SK-N-SH (cell line): ENCODE data around the gene ZNRF1. TPM values are rescaled to one million over a fixed set of nuclear protein-coding genes. Genes with fewer than 3 reads are reported as not detected.

Source experiments
- CTCF ChIA-PET: fragments of 300-600, 350-600 bp; formaldehyde crosslinking; extraction: SDS; loops from one replicate; lab custom pipeline; 2021; lab: Yijun Ruan, JAX
- POLR2A ChIA-PET: fragments of 350-600 bp; sonication (Branson Sonifier 250); formaldehyde crosslinking; extraction: SDS; loops from one replicate; lab custom pipeline; 2020; ENCODE audit warnings: antibody characterized with exemption, inconsistent platforms; lab: Yijun Ruan, JAX
- DNase-seq: peaks from one replicate; pipeline ENCODE4 v3.0.0; 2012
- H2AFZ ChIP-seq: fragments of 200-600 bp; sonication (generic); 2 replicates; pipeline ENCODE4 v1.8.1; 2016; ENCODE audit warnings: antibody characterized with exemption, mild to moderate bottlenecking, low read depth
- H3F3A ChIP-seq: fragments of 200-600 bp; sonication (generic); replicated peaks from 2 replicates; pipeline ENCODE3; 2016; ENCODE audit warnings: antibody characterized with exemption, mild to moderate bottlenecking; ENCODE audit not compliant: insufficient read depth
- H3K27ac ChIP-seq, 2 experiments: fragments of 200-500 bp in 1 of 2; fragments of 200-600 bp in 1 of 2; sonication (Bioruptor generic) in 1 of 2; sonication (generic), shearing (Covaris generic) in 1 of 2; 2 replicates each; pipeline versions ENCODE4 v1.5.1 to v1.6.1; 2014 to 2016; ENCODE audit warnings: low read depth in 2 of 2, inconsistent platforms in 1 of 2, low read length in 1 of 2, mild to moderate bottlenecking in 1 of 2, mixed read lengths in 1 of 2
- H3K27me3 ChIP-seq: fragments of 200-600 bp; sonication (generic), shearing (Covaris generic); 2 replicates; pipeline ENCODE4 v1.6.1; 2016; ENCODE audit warnings: mixed run types; ENCODE audit not compliant: insufficient read depth
- H3K36me3 ChIP-seq, 2 experiments: fragments of 200-500 bp in 1 of 2; fragments of 200-600 bp in 1 of 2; sonication (Bioruptor generic) in 1 of 2; sonication (generic) in 1 of 2; replicated peaks in 1 of 2; 2 replicates each; pipeline versions ENCODE3 to v1.5.1; 2014 to 2016; ENCODE audit warnings: low read length in 1 of 2, mild to moderate bottlenecking in 1 of 2; ENCODE audit not compliant: insufficient read depth in 2 of 2, control insufficient read depth in 1 of 2
- H3K4me1 ChIP-seq, 2 experiments: fragments of 200-500 bp in 1 of 2; fragments of 200-600 bp in 1 of 2; sonication (Bioruptor generic) in 1 of 2; sonication (generic), shearing (Covaris generic) in 1 of 2; 2 replicates each; pipeline versions ENCODE4 v1.5.1 to v1.6.1; 2014 to 2016; ENCODE audit warnings: low read depth in 1 of 2, low read length in 1 of 2, mixed run types in 1 of 2; ENCODE audit not compliant: insufficient read depth in 2 of 2, control insufficient read depth in 1 of 2
- H3K4me2 ChIP-seq: fragments of 200-600 bp; sonication (generic), shearing (Covaris generic); 2 replicates; pipeline ENCODE4 v1.6.1; 2017; ENCODE audit warnings: mixed run types
- H3K4me3 ChIP-seq, 2 experiments: fragments of 200-500 bp in 1 of 2; fragments of 200-600 bp in 1 of 2; sonication (Bioruptor generic) in 1 of 2; sonication (generic), shearing (Covaris generic) in 1 of 2; 2 replicates each; pipeline versions ENCODE4 v1.5.1 to v1.8.1; 2014 to 2016; ENCODE audit warnings: low read depth in 2 of 2, inconsistent platforms in 1 of 2, low read length in 1 of 2, mild to moderate bottlenecking in 1 of 2, mixed read lengths in 1 of 2, moderate library complexity in 1 of 2
- H3K79me2 ChIP-seq: fragments of 200-600 bp; sonication (generic); 2 replicates; pipeline ENCODE4 v1.8.1; 2017; ENCODE audit warnings: mild to moderate bottlenecking; ENCODE audit not compliant: insufficient read depth
- H3K9ac ChIP-seq: fragments of 200-600 bp; sonication (generic); 2 replicates; pipeline ENCODE4 v1.6.1; 2017; ENCODE audit warnings: mixed run types
- H3K9me2 ChIP-seq: fragments of 200-600 bp; sonication (generic); 2 replicates; pipeline ENCODE4 v1.6.1; 2017; ENCODE audit warnings: mixed run types
- H3K9me3 ChIP-seq: fragments of 200-600 bp; sonication (generic); 2 replicates; pipeline ENCODE4 v1.6.1; 2017; ENCODE audit warnings: mixed run types, mild to moderate bottlenecking, moderate library complexity
- H4K20me1 ChIP-seq: fragments of 200-600 bp; sonication (generic); 2 replicates; pipeline ENCODE4 v1.6.1; 2017; ENCODE audit warnings: mild to moderate bottlenecking, mixed run types; ENCODE audit not compliant: insufficient read depth
- EP300 ChIP-seq, 2 experiments: IDR thresholded peaks; 2 replicates each; pipeline versions ENCODE4 v1.4.0 to v1.6.1; 2012; ENCODE audit warnings: borderline replicate concordance in 1 of 2, low read depth in 1 of 2, low read length in 1 of 2
- GABPA ChIP-seq: IDR thresholded peaks from 2 replicates; pipeline ENCODE4 v1.4.0; 2012; ENCODE audit warnings: low read depth, mild to moderate bottlenecking
- MXI1 ChIP-seq: IDR thresholded peaks from 2 replicates; pipeline ENCODE4 v1.6.1; 2012; ENCODE audit warnings: mild to moderate bottlenecking, low read depth, low read length, improper control_type of control experiment
- NRF1 ChIP-seq: IDR thresholded peaks from 2 replicates; pipeline ENCODE4 v1.6.1; 2012; ENCODE audit warnings: low read depth, mild to moderate bottlenecking, low read length
- RAD21 ChIP-seq: IDR thresholded peaks from 2 replicates; pipeline ENCODE4 v1.6.1; 2012; ENCODE audit warnings: mild to moderate bottlenecking, low read length
- RFX5 ChIP-seq: IDR thresholded peaks from 2 replicates; pipeline ENCODE4 v1.6.1; 2012; ENCODE audit warnings: mild to moderate bottlenecking, improper control_type of control experiment, low read length
- TEAD4 ChIP-seq: IDR thresholded peaks from 2 replicates; pipeline ENCODE4 v1.4.0; 2012; ENCODE audit warnings: mild to moderate bottlenecking, borderline replicate concordance; ENCODE audit not compliant: insufficient read depth
- USF2 ChIP-seq: fragments of 150-350 bp; IDR thresholded peaks from 2 replicates; pipeline ENCODE4 v1.6.1; 2017; ENCODE audit warnings: antibody characterized with exemption, low read length, low read depth, borderline replicate concordance
- WGBS: methylation state at CpG from one replicate; pipeline ENCODE4 v1.1.6; 2017; ENCODE audit warnings: low lambda C conversion rate; 5-methylcytosine and 5-hydroxymethylcytosine counted together
- polyA plus RNA-seq, 3 experiments: library from polyadenylated mRNA; depleted of rRNA; stranded (reverse); fragments of >200 nt; gene quantifications; 2 replicates each; pipeline ENCODE4 v1.2.3, GENCODE V29; 2012
- TF ChIP-seq, protein P1 (sequence below): fragments of 150-350 bp; IDR thresholded peaks from 2 replicates; pipeline ENCODE4 v1.6.1; 2016; ENCODE audit warnings: mild to moderate bottlenecking, low read depth, low read length

ZNRF1 gene
- polyA plus RNA-seq, 1 of the 3 experiments (the other 2 are of a cell fraction), result 23.7 TPM

DNA sequence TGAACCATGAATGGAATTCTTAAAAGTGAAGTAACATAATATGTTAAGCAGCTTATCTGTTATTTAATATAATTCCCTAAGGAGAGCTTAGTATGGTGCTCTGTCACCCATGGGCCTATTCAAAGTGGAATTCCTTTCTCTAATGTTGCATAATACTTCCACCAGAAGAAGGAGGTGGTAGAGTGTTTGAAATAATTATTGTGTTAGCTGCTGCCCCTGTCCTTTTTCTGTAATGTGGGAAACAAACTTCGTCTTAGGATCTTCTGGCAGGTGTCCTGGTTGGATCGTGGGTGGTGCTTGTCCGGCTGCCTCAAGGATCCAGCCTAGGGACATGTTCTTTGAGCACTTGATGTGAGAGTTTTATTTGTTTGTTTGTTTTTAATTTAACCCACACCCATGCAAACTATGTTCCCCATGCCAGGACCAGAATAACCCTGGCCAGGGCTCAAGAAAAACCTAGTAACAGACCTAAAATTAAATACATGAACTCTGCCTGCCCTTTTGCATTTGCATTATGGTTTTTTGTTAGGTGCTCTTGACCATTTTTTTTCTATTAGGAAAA lies 46.1 kb downstream of the ZNRF1 start:
- no peaks in the 10 kb centered on the region for H3F3A ChIP-seq
- H3K4me2 ChIP-seq, result no peak overlapping the region
- H3K36me3 ChIP-seq, result no peaks in the 10 kb centered on the region
- H4K20me1 ChIP-seq, result peaks cover 52% of the 10 kb centered on the region
- H2AFZ ChIP-seq, result no peak overlapping the region
- H3K9me3 ChIP-seq, result no peaks in the 10 kb centered on the region
- no peak for DNase-seq
- WGBS, result 98% methylated on average over 3 of the region's 3 CpGs
- peaks cover 0 to 14% of the 10 kb centered on the region in 2 experiments; a peak in 3 of 4 replicates for H3K4me1 ChIP-seq
- TF ChIP-seq, protein P1, sequence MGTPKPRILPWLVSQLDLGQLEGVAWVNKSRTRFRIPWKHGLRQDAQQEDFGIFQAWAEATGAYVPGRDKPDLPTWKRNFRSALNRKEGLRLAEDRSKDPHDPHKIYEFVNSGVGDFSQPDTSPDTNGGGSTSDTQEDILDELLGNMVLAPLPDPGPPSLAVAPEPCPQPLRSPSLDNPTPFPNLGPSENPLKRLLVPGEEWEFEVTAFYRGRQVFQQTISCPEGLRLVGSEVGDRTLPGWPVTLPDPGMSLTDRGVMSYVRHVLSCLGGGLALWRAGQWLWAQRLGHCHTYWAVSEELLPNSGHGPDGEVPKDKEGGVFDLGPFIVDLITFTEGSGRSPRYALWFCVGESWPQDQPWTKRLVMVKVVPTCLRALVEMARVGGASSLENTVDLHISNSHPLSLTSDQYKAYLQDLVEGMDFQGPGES, result no peak
- TF ChIP-seq GABPA (no peak), RFX5 (no peak), EP300 (IDR thresholded peaks at IDR 0.05; ENCODE audit: borderline replicate concordance in 1 of 2, low read depth in 1 of 2, low read length in 1 of 2) (no peak), USF2 (no peak)
- no peaks in the 10 kb centered on the region for H3K27me3 ChIP-seq
- ChIA-PET POLR2A (no interaction called here), CTCF (interaction anchor here (0.9 to 2.0 kb wide), 3 partner anchors 23 to 67 kb away, joined by 3 to 8 read pairs (median 3); partner anchors contain the start of gene ZNRF1)
- peaks cover 96% of the 10 kb centered on the region for H3K79me2 ChIP-seq
- no peak overlapping the region for H3K4me3 ChIP-seq
- H3K9ac ChIP-seq, result no peak overlapping the region
- no peaks in the 10 kb centered on the region for H3K9me2 ChIP-seq
- no peak overlapping the region for H3K27ac ChIP-seq

- H3K27me3 ChIP-seq, result no peaks in the 10 kb centered on the region
- no peaks in the 10 kb centered on the region for H3K9me2 ChIP-seq
- H2AFZ ChIP-seq, result no peak overlapping the region
- H3K4me3 ChIP-seq, result no peak overlapping the region
- CTCF ChIA-PET, result interaction anchor here (0.9 to 2.0 kb wide), 3 partner anchors 22 to 66 kb away, joined by 3 to 8 read pairs (median 3); partner anchors contain the start of gene ZNRF1
- no peak overlapping the region for H3K4me2 ChIP-seq
- H4K20me1 ChIP-seq, result peaks cover 56% of the 10 kb centered on the region
- H3K9ac ChIP-seq, result no peak overlapping the region
- DNase-seq, result no peak
- no peak for TF ChIP-seq NRF1
- no peak for TF ChIP-seq MXI1
- TF ChIP-seq TEAD4, result no peak
- no peak for TF ChIP-seq RAD21
- no peak for TF ChIP-seq RFX5
- no peak overlapping the region for H3K27ac ChIP-seq
- peaks cover 0 to 14% of the 10 kb centered on the region in 2 experiments; a peak in 3 of 4 replicates for H3K4me1 ChIP-seq
- WGBS, result 92% methylated on average over 3 of the region's 3 CpGs
- POLR2A ChIA-PET, result no interaction called here
- no peaks in the 10 kb centered on the region for H3K36me3 ChIP-seq
- peaks cover 97% of the 10 kb centered on the region for H3K79me2 ChIP-seq
- H3F3A ChIP-seq, result no peaks in the 10 kb centered on the region
- H3K9me3 ChIP-seq, result no peaks in the 10 kb centered on the region
Observed at GRCh38 chr16:75045424-75045823, 46.6 kb downstream of the ZNRF1 start.
